ENCODE measurements around the gene RBMY1D. TPM values are rescaled to one million over a fixed set of nuclear protein-coding genes. Genes with fewer than 3 reads are reported as not detected.

RBMY1D gene
- not detected in 2 replicates for total RNA-seq

GRCh38 chrY:21894426-21894825 lies at the start of gene RBMY1D:
TSS of gene RBMY1D (minus strand) at chrY:21894526. CDS start at chrY:21892513, 2,013 bp downstream.

GRCh38 chrY:21917932-21918331 lies 23.6 kb upstream of the RBMY1D start, which contains the start of gene RBMY1E:
TSS of gene RBMY1E (minus strand) at chrY:21918032. CDS start at chrY:21916054, 1,978 bp downstream.

Other genes with a start within 250 kb of the RBMY1D start
- not detected in 2 replicates for gene RBMY1E, start 23.5 kb upstream of the RBMY1D start, total RNA-seq